Astrocyte (in vitro differentiated cells and primary cell): ENCODE measurements around the gene IFNA4. TPM values are rescaled to one million over a fixed set of nuclear protein-coding genes. Genes with fewer than 3 reads are reported as not detected.
"Not testable (repeated sequence)": the region's sequence is repeated elsewhere in the genome, so short reads cannot be mapped to it uniquely, and the experiment has no call there.

Experiments
- DNase-seq: peaks from one replicate; pipeline ENCODE4 v3.0.0-alpha.2; 2010; ENCODE audit warnings: low read depth
- FAIRE-seq: peaks from 2 replicates; lab custom pipeline; 2011; peaks lifted over from hg19 to GRCh38; lab: Jason Lieb, UNC
- H2AFZ ChIP-seq: 2 replicates; pipeline ENCODE4 v1.6.0; 2012; ENCODE audit warnings: low read depth, low read length, inconsistent platforms
- H3K27ac ChIP-seq: 2 replicates; pipeline ENCODE4 v1.5.1; 2011; ENCODE audit warnings: low read depth, low read length, inconsistent platforms
- H3K27me3 ChIP-seq: 2 replicates; pipeline ENCODE4 v1.6.0; 2011; ENCODE audit warnings: low read length, inconsistent platforms; ENCODE audit not compliant: insufficient read depth
- H3K36me3 ChIP-seq: 2 replicates; pipeline ENCODE4 v1.5.1; 2011; ENCODE audit warnings: low read length, inconsistent platforms; ENCODE audit not compliant: insufficient read depth
- H3K4me1 ChIP-seq: 2 replicates; pipeline ENCODE4 v1.5.1; 2011; ENCODE audit warnings: low read length, inconsistent platforms; ENCODE audit not compliant: insufficient read depth
- H3K4me2 ChIP-seq: 2 replicates; pipeline ENCODE4 v1.6.0; 2012; ENCODE audit warnings: low read length, inconsistent platforms
- H3K4me3 ChIP-seq: 2 replicates; pipeline ENCODE4 v1.5.1; 2011; ENCODE audit warnings: low read depth, mild to moderate bottlenecking, low read length, inconsistent platforms; ENCODE audit not compliant: insufficient read depth
- H3K79me2 ChIP-seq: 2 replicates; pipeline ENCODE4 v1.6.0; 2012; ENCODE audit warnings: mild to moderate bottlenecking, low read length, inconsistent platforms; ENCODE audit not compliant: insufficient read depth
- H3K9ac ChIP-seq: 2 replicates; pipeline ENCODE4 v1.6.0; 2012; ENCODE audit warnings: mild to moderate bottlenecking, low read length, inconsistent platforms
- H3K9me3 ChIP-seq: 2 replicates; pipeline ENCODE4 v1.5.1; 2012; ENCODE audit warnings: low read depth, mild to moderate bottlenecking, low read length, inconsistent platforms; ENCODE audit not compliant: insufficient read depth
- H4K20me1 ChIP-seq: 2 replicates; pipeline ENCODE4 v1.6.0; 2012; ENCODE audit warnings: low read length, inconsistent platforms; ENCODE audit not compliant: insufficient read depth
- H3K27ac Mint-ChIP-seq: one replicate; pipeline ENCODE4 v1.8.0; 2021; ENCODE audit warnings: mild to moderate bottlenecking, mixed read lengths; ENCODE audit not compliant: unreplicated experiment
- H3K27me3 Mint-ChIP-seq: one replicate; pipeline ENCODE4 v1.8.0; 2021; ENCODE audit warnings: low read depth, mixed read lengths; ENCODE audit not compliant: unreplicated experiment
- H3K36me3 Mint-ChIP-seq: one replicate; pipeline ENCODE4 v1.8.0; 2021; ENCODE audit warnings: low read depth, mixed read lengths; ENCODE audit not compliant: unreplicated experiment
- H3K4me1 Mint-ChIP-seq: one replicate; pipeline ENCODE4 v1.8.0; 2021; ENCODE audit warnings: low read depth, mixed read lengths; ENCODE audit not compliant: unreplicated experiment
- H3K4me3 Mint-ChIP-seq: one replicate; pipeline ENCODE4 v1.8.0; 2021; ENCODE audit warnings: mild to moderate bottlenecking, moderate library complexity, mixed read lengths; ENCODE audit not compliant: unreplicated experiment
- H3K9me3 Mint-ChIP-seq: one replicate; pipeline ENCODE4 v1.8.0; 2021; ENCODE audit warnings: mild to moderate bottlenecking, mixed read lengths; ENCODE audit not compliant: unreplicated experiment
- CTCF ChIP-seq: IDR thresholded peaks from 2 replicates; pipeline ENCODE4 v1.5.1; 2011; ENCODE audit warnings: low read depth, mild to moderate bottlenecking, inconsistent platforms, low read length, moderate library complexity; ENCODE audit not compliant: insufficient read depth
- EZH2 ChIP-seq: IDR thresholded peaks from 2 replicates; pipeline ENCODE4 v1.6.1; 2012; ENCODE audit warnings: mild to moderate bottlenecking, low read length, inconsistent platforms; ENCODE audit not compliant: insufficient read depth
- total RNA-seq: library from RNA; stranded (reverse); gene quantifications from 2 replicates; pipeline ENCODE4 v1.2.1, GENCODE V29; 2021

IFNA4 gene
- total RNA-seq, 1 donor from 2014 or later = not detected

GRCh38 chr9:21234153-21234687, 46.8 kb upstream of the IFNA4 start:
- DNase-seq (no peak), FAIRE-seq (no peak)
- Mint-ChIP-seq H3K27me3 (peaks cover 18% of the 10 kb centered on the region), H3K27ac (no peak overlapping the region), H3K9me3 (no peaks in the 10 kb centered on the region), H3K4me3 (no peak overlapping the region), H3K4me1 (no peaks in the 10 kb centered on the region), H3K36me3 (no peaks in the 10 kb centered on the region)
- Histone ChIP-seq H4K20me1 (no peaks in the 10 kb centered on the region), H3K36me3 (no peaks in the 10 kb centered on the region), H3K27ac (no peak overlapping the region), H3K4me3 (no peak overlapping the region), H3K4me2 (no peak overlapping the region), H2AFZ (no peak overlapping the region), H3K9ac (no peak overlapping the region), H3K4me1 (no peaks in the 10 kb centered on the region), H3K27me3 (peaks cover 5% of the 10 kb centered on the region), H3K9me3 (no peaks in the 10 kb centered on the region), H3K79me2 (no peaks in the 10 kb centered on the region)
- TF ChIP-seq EZH2 = no peak
- no peak for TF ChIP-seq CTCF

GRCh38 chr9:21233258-21233657, 45.9 kb upstream of the IFNA4 start:
- Histone ChIP-seq H3K4me1 (no peaks in the 10 kb centered on the region), H3K27me3 (peaks cover 3% of the 10 kb centered on the region), H3K4me3 (no peak overlapping the region), H2AFZ (no peak overlapping the region), H4K20me1 (no peaks in the 10 kb centered on the region), H3K79me2 (no peaks in the 10 kb centered on the region), H3K9me3 (no peaks in the 10 kb centered on the region), H3K36me3 (no peaks in the 10 kb centered on the region), H3K27ac (no peak overlapping the region), H3K4me2 (no peak overlapping the region), H3K9ac (no peak overlapping the region)
- Mint-ChIP-seq H3K27ac (no peak overlapping the region), H3K4me3 (no peak overlapping the region), H3K4me1 (no peaks in the 10 kb centered on the region), H3K27me3 (peaks cover 18% of the 10 kb centered on the region), H3K36me3 (no peaks in the 10 kb centered on the region), H3K9me3 (no peaks in the 10 kb centered on the region)
- DNase-seq (no peak), FAIRE-seq (no peak)
- TF ChIP-seq CTCF (no peak), EZH2 (no peak)

GRCh38 chr9:21228122-21228521, 40.7 kb upstream of the IFNA4 start, which contains the start of gene IFNA17:
IFNA17 (minus strand) TSS chr9:21228222; CDS start chr9:21228173, 49 bp downstream.
- FAIRE-seq (no peak), DNase-seq (no peak)
- H3K36me3 Mint-ChIP-seq = no peaks in the 10 kb centered on the region
- H3K4me1 ChIP-seq = no peaks in the 10 kb centered on the region
- no peaks in the 10 kb centered on the region for H3K9me3 Mint-ChIP-seq
- H3K36me3 ChIP-seq = no peaks in the 10 kb centered on the region
- H3K27ac ChIP-seq = no peak within 1 kb of the TSS
- H3K27ac Mint-ChIP-seq = no peak within 1 kb of the TSS
- peaks cover 9% of the 10 kb centered on the region for H3K27me3 Mint-ChIP-seq
- H4K20me1 ChIP-seq = no peaks in the 10 kb centered on the region
- H3K9me3 ChIP-seq = no peaks in the 10 kb centered on the region
- no peak within 1 kb of the TSS for H3K4me3 Mint-ChIP-seq
- H3K9ac ChIP-seq = no peak within 1 kb of the TSS
- no peak within 1 kb of the TSS for H3K4me3 ChIP-seq
- no peaks in the 10 kb centered on the region for H3K79me2 ChIP-seq
- TF ChIP-seq EZH2 = no peak
- no peak for TF ChIP-seq CTCF
- H3K27me3 ChIP-seq = no peaks in the 10 kb centered on the region
- H3K4me2 ChIP-seq = no peak within 1 kb of the TSS
- no peaks in the 10 kb centered on the region for H3K4me1 Mint-ChIP-seq
- no peak within 1 kb of the TSS for H2AFZ ChIP-seq

- not testable (repeated sequence) for H3K4me2 ChIP-seq, H3K36me3 Mint-ChIP-seq, H3K4me1 Mint-ChIP-seq, H3K4me3 Mint-ChIP-seq, H3K4me3 ChIP-seq, FAIRE-seq, H2AFZ ChIP-seq, H3K9ac ChIP-seq, H4K20me1 ChIP-seq, H3K27ac Mint-ChIP-seq, H3K4me1 ChIP-seq, H3K79me2 ChIP-seq, DNase-seq, H3K27me3 ChIP-seq, H3K9me3 Mint-ChIP-seq, H3K9me3 ChIP-seq, H3K27ac ChIP-seq, H3K36me3 ChIP-seq
- H3K27me3 Mint-ChIP-seq = peaks cover 16% of the 10 kb centered on the region
Observed at GRCh38 chr9:21217211-21217610, 29.8 kb upstream of the IFNA4 start, which contains the start of gene IFNA16. IFNA16 (minus strand) TSS chr9:21217311; CDS start chr9:21217305, 6 bp downstream.
